Neural cell (in vitro differentiated cells): ENCODE measurements around the gene F13A1.

Experiments
- CTCF ChIP-seq: fragments of 450-650 bp; IDR thresholded peaks from 2 replicates; pipeline ENCODE4 v1.5.1; 2014; ENCODE audit warnings: antibody characterized with exemption, mild to moderate bottlenecking, moderate library complexity; ENCODE audit not compliant: poor library complexity, severe bottlenecking
- EP300 ChIP-seq: fragments of 450-650 bp; conservative IDR thresholded peaks from 2 replicates; pipeline ENCODE4 v1.6.1; 2014; ENCODE audit warnings: antibody characterized with exemption, mild to moderate bottlenecking, moderate library complexity; ENCODE audit not compliant: poor library complexity, severe bottlenecking
- EZH2 ChIP-seq: fragments of 200-600, 300-800 bp; shearing (Covaris generic), sonication (generic); IDR thresholded peaks from 2 replicates; pipeline ENCODE4 v1.6.1; 2014; ENCODE audit warnings: antibody characterized with exemption, low read length, borderline replicate concordance, mild to moderate bottlenecking; ENCODE audit not compliant: insufficient read depth, poor library complexity, severe bottlenecking
- POLR2AphosphoS5 ChIP-seq: IDR thresholded peaks from 2 replicates; pipeline ENCODE4 v1.6.1; 2012
- SMC3 ChIP-seq: fragments of 450-650 bp; conservative IDR thresholded peaks from 2 replicates; pipeline ENCODE4 v1.6.1; 2014; ENCODE audit warnings: antibody characterized with exemption, mild to moderate bottlenecking, moderate library complexity; ENCODE audit not compliant: poor library complexity
- TAF1 ChIP-seq: IDR thresholded peaks from 2 replicates; pipeline ENCODE4 v1.6.1; 2012; ENCODE audit warnings: low read depth

DNA sequence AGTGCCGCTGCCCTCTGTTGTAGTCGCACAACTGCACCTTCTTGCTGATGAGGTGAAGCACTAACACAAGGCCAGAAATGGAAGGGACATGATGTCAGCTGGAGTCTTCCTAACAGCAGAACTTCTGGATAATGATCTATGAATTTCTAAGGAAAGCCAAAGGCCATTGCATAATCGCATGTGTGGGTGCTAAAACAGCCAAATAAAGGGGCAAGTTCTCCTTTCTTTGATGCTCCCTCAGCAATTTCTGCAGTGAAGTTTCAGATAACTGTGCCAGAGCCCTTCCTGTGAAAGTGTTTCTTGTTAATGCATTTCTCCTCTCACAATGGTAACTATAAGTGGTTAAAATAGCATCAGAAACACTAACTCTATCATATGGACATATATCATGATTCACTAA is 8.0 kb upstream of the F13A1 start:
- TF ChIP-seq CTCF, result no peak
- no peak for TF ChIP-seq POLR2AphosphoS5
- TF ChIP-seq EZH2, result no peak
- TF ChIP-seq SMC3, result no peak
- no peak for TF ChIP-seq EP300
- no peak for TF ChIP-seq TAF1
